ENCODE data around the gene NECAB2.

- TF ChIP-seq CTCF (IDR thresholded peaks at IDR 0.05) = no peak
- no peak for TF ChIP-seq POLR2A (IDR thresholded peaks at IDR 0.05)
Observed at GRCh38 chr16:83964684-83965443, 3.2 kb upstream of the NECAB2 start.

Measured in tibial nerve (tissue), 3 donors.